ENCODE results near the gene NPHS1.

- TF ChIP-seq, protein P1, sequence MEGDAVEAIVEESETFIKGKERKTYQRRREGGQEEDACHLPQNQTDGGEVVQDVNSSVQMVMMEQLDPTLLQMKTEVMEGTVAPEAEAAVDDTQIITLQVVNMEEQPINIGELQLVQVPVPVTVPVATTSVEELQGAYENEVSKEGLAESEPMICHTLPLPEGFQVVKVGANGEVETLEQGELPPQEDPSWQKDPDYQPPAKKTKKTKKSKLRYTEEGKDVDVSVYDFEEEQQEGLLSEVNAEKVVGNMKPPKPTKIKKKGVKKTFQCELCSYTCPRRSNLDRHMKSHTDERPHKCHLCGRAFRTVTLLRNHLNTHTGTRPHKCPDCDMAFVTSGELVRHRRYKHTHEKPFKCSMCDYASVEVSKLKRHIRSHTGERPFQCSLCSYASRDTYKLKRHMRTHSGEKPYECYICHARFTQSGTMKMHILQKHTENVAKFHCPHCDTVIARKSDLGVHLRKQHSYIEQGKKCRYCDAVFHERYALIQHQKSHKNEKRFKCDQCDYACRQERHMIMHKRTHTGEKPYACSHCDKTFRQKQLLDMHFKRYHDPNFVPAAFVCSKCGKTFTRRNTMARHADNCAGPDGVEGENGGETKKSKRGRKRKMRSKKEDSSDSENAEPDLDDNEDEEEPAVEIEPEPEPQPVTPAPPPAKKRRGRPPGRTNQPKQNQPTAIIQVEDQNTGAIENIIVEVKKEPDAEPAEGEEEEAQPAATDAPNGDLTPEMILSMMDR (conservative IDR thresholded peaks at IDR 0.05), result no peak
- TF ChIP-seq ZFX (IDR thresholded peaks at IDR 0.05), result no peak
Measured at GRCh38 chr19:35833972-35834371, 18.3 kb downstream of the NPHS1 start.

All from C4-2B (cell line).